Activated CD8-positive, alpha-beta memory T cell treated with anti-CD3 and anti-CD28 coated beads for 48 hours (primary cell): ENCODE results near the gene OSBPL3.

Experiments used
- DNase-seq, 3 experiments: peaks; one replicate each; pipeline ENCODE4 v3.0.0-alpha.2; 2020; ENCODE audit warnings: low read depth in 2 of 3, low spot score in 2 of 3

OSBPL3 gene

DNA sequence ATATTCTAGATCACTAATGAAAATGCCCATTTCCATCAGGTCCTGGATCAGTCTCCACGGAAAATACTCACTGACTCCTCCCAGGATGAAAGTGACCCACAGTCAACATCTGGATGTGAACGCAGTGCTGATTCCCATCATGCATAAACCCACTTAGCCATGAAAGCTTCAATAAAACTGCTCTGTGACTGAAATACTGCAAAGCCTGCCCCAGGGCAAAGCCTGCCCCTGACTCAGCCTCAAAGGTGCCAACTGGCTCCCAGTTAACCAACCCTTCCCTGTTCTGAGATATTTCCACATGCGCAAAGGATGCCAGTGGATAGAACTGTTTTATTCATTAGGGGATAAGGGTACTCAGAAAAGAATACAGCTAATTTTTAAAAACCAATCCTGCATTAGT, 24.0 kb downstream of the OSBPL3 start:
- DNase-seq: no peak

DNA sequence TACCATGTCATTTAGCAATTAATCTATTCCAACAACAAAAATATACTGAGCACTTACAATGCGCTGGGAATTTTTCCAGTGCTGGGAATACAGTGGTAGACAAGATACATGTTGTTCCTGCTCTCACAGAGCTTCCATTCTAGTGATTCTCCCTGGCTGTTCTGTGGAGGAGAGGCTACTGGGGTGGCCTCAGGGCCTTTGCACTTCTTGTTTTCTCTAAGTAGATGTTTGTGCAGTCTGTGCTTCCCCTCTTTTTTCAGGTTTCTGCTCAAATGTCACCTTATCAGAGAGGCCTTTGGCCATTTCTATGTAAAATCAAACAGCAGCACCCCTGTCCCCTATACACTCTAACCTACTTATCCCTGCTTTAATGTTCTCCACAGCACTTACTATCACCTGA, 24.7 kb downstream of the OSBPL3 start:
- no peak for DNase-seq

DNA sequence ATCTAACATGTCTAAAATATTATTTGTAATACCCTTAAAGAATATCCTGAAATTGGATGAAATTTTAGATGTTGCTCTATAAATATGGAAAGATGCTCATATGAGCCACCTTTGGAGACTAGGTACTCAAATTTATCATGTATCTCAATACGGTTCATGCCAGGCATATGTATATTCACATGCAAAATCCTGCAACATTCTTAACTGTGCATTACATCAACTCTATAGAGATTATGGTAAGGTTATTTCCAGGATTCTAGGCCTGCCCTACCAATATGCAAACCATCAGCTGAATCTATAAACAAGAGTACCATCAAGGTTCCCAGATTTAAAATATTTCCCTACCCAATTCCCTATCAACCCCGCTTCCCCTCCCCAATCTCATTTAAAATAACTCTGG, 27.5 kb downstream of the OSBPL3 start:
- DNase-seq: no peak

DNA sequence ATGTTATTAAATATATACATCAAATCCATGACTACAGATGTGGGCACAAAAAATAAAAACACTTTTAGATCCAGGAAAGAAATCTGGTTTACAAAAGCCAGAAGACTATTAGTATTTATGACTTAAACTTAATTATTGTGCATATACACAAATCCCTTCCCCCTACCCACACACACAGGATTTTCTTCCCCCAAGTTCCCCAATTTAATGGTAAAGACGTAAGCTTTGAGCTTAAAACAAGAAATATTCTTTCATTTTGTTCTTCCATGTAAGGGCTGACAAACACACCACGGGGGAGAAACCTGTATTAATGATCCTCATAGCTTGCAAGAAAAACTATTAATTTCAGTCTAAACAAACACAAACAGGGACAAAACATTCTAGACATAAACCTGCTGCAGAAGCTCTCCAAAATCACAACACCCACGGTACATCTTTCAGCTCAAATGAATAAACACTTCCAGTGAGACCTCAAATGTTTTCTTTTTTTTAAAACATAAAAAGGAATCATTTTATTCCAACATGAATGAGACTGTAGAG, 28.5 kb downstream of the OSBPL3 start:
- DNase-seq: no peak

DNA sequence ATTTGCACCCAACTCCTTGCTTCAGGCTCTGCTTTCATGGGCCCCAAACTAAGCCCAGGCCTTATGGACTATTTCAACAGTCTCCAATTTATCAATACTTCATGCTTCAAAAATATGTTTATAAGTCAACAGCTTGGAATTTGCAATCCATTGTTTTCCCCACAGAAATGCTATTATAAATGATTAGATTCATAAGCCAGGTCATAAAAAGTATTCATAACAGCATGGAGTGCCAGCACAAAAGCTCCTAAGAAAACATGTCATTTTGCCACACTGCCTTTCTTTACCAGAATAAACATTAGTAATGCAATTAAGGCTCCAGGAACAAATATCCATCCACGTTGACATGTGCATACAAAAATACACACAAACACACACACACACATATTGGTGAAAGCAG, 30.1 kb downstream of the OSBPL3 start:
- no peak for DNase-seq

DNA sequence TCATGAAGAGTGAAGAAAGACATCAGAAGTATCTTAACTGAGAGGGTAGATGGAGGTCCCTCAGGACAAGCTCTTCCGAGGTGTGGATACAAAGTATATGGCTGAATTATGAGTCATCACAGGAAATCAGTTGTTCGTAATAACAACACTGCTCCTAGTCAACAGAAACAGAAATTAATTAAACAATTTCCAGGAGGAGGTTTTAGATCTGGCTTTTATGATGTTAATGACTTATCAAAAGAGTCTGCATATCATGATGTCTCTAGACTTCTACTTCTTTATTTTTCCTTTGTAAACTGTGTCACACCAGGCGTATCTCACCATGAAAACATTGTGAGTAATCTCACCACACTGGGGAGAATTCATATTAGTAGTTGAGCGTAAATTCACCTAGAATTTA, 31.2 kb downstream of the OSBPL3 start:
- no peak for DNase-seq

DNA sequence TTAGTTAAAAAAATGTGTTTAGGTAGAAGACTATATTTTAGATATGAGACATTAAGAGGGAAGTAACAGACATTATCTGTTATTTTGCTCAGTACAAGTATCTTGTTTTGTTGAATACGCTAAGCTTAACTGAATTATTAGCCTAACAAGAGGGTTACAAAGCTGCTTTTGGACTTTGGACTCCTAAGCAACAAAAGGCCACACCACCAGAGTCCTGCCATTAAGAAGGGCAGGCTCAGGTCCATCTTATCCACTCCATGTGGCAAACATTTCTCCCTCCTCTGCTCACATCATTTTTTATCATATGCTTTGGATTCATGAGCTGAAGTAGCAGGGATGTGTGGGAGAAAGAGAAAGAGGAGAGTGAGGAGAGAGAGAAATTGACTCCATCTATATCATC, 33.5 kb downstream of the OSBPL3 start:
- DNase-seq: no peak

DNA sequence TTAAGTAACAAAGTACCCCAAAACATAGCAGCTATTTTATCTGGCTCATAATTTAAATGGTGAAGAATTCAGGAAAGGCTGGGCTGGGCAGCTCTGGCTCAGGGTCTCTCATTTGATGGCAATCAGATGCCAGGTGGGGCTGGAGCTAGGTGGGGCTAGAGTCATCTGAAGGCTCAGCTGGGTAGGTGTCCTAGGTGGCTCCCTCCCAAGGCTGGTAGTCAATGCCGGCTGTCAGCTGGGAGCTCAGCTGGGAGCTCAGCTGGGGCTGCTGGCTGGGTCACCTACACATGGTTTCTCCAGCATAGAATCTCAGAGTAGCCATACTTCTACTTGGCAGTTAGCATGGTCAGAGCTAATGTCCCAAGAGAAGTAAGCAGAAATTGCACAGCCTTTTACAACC, 34.1 kb downstream of the OSBPL3 start:
- no peak for DNase-seq

DNA sequence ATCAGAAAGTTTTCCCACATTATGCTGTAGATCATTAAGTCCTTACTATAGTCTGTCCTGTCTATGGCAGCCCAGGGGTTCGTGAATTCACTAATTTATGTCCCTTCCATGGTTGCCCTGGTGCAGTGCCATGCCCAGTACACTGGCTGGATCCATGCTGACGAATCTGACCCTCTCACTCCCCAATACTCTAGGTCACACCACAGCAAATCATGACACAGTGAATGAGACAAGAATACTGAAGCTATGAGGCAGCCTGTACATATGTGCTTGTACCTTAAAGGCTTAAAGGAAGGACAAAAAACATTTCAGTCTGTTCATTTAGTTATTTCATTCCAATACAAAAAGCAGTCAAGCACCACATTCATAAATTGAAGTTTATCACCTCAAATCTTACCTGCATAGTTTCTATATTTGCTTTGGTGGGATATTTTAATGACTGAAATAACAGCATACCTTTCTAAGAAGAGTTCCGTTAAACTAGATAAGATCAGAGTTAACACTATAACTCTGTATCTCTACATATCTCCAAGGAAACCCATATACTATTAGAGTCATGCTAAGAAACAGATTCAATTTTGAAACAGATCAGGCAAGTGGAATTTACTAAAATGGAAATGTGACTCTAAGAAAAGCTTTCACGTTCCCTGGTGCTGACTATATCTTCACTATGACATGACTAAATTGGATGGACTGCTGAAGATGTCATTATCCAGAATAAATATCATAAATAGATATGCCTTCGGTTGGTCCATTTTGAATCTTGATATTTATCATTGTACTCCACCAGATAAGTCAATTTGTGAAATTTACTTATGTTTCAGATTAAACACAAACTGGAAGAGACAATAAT, 36.7 kb downstream of the OSBPL3 start:
- no peak for DNase-seq

DNA sequence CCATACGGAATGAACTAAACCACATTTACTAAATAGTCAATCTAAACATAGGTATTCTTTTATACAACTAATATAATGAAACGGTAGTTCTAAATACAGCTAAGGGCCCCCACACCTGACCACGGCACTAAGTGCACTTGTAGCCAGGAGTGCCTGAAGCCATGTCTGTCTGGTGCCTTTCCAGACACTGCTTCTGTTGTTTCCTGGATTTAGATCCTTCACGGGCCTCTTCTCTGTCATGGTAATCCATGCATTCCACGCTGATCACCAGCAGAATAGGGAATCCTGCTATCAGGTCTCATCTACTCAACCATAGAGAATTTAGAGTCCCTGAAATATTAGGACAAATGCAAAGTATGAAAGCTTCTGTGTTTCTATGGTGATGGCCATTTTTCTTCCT, 37.8 kb downstream of the OSBPL3 start:
- no peak for DNase-seq

DNA sequence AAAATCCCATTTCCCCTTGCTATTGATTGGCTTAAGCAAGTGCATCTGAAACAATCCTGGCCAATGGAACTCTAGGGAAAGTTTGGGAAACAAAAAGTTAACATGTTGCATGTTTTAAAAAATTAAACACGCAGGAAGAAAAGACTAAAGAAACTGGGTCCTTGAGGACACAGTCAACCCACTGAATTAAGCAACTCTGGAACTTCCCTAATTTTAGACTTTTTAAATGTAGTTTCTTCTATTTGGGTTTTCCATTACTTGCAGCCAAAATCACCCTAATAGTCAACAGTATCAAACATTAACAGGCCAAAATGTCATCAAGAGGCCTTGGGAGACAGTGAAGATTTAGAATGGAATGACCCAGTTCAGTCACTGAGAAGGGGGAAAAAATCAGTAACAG, 40.6 kb downstream of the OSBPL3 start:
- DNase-seq: no peak

DNA sequence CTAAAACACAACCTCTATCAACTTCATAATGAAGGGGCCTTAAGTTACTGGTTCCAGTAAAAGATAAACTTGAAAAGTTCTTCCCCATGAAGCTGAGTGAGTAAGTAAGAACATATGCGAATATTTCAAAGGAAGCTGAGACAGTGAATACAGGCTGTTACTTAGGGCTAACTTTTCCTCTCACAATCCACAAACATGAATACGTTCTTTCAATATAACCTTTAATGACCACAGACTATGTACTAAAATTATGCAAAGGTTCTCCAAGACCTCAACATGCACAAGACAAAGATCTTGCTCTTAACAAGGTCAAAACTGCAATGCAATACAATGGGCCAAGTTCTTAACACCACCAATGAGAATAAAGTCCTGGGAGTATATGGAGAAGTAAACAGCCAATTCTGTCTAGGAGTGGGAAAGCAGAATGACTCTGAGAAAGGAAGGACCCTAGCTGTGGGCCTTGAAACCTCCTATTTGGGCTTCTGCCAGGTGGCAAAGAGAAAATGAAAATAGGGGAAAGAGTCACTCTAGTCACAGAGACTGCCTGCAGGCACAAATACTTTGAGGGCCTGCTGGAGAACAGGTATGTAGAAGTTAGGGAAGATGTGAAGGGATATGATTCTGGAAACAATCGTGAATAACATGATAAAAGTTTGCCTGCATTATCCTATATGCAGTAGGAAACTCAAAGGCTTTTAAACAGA, 43.7 kb downstream of the OSBPL3 start:
- DNase-seq: no peak

DNA sequence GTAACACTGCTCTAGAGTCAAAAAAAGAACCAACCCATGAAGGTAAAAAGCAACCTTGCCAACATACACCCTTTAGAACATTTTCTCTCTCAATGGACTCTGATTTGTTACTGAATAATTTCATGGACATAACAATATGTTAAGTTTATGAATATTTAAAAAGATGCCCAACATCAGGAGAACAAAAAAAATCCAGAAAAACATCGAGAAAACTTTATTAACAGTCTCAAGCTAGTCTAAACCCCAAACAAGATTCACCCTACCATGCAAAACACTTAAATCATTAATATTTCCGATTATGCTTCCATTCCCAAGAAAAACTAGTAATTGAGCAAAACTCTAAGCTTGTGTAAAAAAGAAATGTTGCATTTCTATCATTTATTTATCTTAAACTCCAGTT, 46.7 kb downstream of the OSBPL3 start:
- DNase-seq: no peak

DNA sequence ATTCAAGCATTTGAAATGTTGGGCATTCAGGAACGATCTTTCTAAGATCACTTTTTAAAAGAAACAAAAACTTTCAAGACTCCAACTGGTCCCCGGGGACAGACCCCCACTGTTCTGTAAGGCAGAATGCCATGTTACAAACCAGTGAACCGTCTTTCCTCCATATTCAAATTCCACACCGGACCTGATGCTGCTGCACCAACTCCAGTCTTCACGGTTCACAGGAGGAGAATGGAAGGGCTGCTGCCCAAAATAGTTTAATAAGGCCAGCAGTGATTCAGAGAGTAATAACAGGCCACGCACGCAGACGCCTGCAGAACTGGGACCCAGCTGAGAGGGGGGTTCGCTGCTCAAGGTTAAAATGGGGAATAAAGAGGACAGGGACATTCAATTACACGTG, 47.2 kb downstream of the OSBPL3 start:
- DNase-seq: no peak

DNA sequence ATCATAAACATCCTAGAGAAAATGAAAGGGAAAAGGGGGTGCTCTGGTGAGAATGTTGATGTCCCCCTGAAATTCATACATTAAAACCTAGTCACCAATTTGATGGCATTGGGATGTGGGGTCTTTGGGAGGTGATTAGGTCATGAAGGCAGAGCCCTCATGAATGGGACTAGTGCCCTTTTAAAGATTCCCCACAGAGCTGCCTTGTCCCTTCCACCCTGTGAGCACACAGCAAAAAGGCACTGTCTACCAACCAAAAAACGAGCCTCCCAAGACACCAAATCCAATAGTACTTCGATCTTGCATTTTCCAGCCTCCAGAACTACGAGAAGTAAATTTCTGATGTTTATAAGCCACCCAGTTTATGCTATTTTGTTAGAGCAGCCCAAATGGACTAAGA, 47.6 kb downstream of the OSBPL3 start:
- no peak for DNase-seq

DNA sequence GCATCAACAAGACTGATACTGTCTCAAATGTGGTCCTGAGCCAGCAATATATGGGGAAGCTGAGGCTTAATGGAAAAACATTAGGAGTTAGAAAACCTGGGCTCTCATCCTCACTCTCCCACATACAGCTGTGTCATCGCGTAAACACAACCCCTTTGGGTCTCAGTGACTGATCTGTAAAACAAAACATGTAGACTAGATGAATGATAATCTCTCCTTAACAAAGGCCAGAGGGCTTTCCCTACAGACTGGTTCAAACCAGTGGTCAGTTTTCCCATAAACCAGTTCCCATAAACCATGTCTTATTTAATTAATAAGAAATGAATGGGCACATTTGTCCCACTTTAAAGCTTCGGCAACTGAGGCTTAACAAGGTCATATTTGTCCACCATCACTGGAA, 48.1 kb downstream of the OSBPL3 start:
- no peak for DNase-seq

DNA sequence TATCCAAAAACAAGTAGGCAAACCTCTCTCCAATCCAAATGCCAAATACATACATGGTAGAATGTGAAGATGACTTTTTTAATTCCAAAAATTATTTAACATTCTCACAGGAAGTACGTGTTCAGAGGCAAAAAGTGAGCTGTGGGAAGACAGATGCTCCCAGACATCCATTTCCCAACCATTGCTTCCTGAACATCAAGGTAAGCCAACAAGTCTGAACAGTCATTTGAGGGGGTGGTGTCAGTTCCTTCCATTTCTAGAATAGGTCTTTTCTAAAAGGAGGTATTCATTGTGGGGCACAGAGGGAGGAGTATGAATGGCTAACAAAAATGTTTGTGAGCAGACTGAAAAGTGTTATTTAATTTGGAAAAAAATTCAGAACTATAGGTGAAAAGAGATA, 49.1 kb downstream of the OSBPL3 start:
- DNase-seq: no peak

DNA sequence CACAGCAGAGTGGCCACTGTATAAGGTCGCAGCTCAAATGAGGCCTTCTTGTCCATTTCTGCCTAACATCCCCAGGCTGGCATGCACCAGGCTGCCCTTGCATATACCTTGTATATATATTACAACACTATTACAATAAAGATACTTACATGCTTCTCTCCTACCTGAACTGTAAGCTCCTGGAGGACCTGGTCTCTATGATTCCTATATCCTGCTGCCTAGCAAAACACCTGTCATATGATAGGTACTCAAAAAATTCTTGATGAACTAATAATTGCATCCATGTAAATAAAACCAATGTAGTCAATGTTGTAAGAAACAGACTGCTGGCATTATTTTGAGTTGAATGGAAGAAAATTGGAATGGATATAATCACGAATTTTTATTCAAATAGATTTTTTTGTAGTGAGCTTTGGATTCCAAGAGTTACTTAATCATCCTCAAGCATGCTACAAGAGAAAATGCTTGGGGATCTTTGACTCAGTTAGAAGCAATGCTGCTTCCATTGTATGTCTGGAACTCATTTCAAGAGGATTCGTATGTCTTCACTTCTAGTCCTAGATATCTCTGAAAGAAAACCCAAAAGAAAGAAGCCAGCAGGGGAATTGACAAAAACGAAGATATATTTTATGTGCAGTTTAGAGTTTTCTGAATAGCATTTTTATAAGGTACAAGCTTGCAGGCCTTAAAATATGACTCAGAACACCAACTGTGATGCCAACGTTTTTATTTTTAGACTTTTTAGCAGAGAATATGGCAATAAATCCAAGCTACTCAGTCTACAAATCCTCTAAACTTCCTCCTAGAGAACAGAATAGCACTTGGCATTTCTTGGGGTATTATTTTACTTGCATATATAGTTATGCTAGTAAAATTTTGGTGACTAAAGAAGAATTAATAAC, 53.1 kb downstream of the OSBPL3 start:
- DNase-seq: no peak

DNA sequence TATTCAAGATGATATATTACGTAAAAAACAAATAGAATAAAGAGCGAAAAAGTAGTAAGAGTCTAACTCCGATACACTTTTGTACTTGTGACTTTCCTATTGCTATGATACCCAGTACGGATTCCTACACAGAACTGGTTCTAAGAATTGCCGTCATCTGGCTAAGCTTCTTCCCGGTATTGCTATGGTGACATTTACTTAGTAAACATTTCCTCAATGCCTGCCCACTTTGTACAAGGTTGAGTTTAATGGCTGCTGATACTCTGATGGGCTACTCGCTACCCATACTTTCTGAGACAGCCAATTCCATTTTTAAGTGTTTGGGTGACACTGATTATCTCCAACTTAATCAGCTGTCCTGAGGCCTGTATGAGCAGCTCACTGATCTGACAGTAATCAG, 55.6 kb downstream of the OSBPL3 start:
- DNase-seq: no peak

DNA sequence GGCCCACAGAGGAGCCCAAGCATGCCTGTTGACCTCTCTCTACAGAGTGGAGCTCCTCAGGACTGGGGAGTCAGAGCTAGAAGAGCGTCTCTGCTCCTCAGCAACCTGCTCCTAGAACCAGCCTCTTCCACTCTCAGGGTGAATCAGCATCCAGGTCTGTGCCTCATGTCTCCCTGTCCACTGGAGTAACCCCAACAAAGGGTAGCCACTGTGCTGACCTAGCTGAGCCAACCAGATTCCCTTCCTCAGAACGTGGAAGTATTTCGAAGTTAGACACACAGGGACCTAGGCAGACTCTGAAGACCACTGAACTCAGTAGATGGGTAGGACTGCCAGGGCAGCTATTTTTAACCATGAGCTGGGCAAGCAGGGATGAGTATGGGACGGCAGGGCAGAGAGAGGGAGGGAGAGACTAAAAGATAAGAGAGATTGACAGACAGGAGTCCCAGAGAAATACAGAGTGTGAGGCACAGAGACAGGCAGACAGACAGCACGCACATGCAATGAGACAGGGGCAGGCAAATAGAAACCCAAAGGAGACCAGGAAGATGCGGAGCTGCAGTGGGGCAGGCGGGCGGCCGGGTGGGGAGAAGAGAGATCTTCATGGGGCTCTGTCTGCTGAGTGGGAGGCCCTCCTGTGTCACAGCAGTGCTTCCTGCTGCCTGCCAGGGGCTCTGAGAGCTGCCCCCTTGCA, 56.7 kb downstream of the OSBPL3 start:
- DNase-seq: no peak
